ENCODE results near the gene ARF1.

Gene ARF1

DNA sequence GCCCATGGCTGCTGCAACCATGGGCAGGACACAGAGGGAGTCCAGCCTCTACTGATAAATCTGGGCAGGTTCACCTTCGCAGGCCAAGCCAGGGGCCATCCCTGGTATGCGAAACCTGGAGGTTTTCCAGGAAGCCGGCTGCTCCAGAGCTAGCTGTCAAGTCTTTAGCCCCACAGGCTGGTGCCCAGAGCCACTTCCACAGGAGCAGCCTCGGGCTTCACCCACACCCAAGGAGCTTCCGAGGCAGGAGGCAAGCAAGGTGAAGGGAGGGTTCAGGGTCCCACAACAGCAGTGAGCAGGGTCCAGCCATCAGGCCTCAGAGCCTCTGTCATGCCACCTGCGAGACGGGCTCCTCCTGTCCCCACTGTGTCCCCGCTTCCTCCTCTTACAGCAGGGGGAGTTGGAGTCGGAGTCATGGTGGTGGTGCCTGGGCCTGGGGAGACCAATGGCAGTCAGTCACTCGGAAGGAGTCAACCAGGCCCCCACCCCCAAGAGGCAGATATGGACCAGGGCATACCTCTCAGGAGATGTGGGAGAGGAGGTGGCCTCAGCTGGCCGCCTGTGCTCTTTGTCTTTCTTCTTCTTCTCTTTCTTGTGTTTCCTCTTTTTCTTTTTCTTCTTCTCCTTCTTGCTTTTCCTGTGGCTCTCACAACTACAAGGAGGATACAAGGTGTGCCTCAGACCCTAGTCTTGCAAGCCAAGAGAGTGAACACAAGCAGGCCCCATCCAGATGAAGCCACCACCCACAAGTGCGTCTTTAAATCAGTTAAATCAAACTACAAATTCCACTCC is 18.5 kb downstream of the ARF1 start:
- no peak for DNase-seq (ENCODE audit: low read depth)
- TF ChIP-seq, protein P1, sequence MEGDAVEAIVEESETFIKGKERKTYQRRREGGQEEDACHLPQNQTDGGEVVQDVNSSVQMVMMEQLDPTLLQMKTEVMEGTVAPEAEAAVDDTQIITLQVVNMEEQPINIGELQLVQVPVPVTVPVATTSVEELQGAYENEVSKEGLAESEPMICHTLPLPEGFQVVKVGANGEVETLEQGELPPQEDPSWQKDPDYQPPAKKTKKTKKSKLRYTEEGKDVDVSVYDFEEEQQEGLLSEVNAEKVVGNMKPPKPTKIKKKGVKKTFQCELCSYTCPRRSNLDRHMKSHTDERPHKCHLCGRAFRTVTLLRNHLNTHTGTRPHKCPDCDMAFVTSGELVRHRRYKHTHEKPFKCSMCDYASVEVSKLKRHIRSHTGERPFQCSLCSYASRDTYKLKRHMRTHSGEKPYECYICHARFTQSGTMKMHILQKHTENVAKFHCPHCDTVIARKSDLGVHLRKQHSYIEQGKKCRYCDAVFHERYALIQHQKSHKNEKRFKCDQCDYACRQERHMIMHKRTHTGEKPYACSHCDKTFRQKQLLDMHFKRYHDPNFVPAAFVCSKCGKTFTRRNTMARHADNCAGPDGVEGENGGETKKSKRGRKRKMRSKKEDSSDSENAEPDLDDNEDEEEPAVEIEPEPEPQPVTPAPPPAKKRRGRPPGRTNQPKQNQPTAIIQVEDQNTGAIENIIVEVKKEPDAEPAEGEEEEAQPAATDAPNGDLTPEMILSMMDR (conservative IDR thresholded peaks at IDR 0.05; ENCODE audit: low read depth, low read length): no peak
- H3K4me3 ChIP-seq (ENCODE audit: low read length): no peak overlapping the region

DNA sequence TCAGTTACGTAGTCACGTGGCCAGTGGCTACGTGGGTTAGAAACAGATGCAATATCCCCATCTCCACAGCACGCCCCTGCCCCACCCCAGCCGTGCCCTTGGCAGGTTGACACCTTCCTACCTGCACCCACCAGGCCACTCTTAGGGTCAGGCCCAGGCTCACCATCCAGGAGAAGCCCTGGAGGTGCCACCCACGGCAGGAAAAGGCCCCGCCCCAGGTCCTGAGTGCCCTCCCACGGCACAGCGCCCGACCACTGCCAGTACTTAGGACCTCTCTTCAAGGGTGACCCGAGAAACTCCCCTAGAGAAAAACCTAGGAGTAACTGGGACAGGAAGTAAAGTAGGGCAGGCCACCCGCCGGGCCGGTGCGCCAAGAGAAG is 19.1 kb downstream of the ARF1 start:
- no peak for DNase-seq (ENCODE audit: low read depth)
- TF ChIP-seq, protein P1 (conservative IDR thresholded peaks at IDR 0.05; ENCODE audit: low read depth, low read length): no peak
- H3K4me3 ChIP-seq (ENCODE audit: low read length): peak overlapping the region; percentile 83

DNA sequence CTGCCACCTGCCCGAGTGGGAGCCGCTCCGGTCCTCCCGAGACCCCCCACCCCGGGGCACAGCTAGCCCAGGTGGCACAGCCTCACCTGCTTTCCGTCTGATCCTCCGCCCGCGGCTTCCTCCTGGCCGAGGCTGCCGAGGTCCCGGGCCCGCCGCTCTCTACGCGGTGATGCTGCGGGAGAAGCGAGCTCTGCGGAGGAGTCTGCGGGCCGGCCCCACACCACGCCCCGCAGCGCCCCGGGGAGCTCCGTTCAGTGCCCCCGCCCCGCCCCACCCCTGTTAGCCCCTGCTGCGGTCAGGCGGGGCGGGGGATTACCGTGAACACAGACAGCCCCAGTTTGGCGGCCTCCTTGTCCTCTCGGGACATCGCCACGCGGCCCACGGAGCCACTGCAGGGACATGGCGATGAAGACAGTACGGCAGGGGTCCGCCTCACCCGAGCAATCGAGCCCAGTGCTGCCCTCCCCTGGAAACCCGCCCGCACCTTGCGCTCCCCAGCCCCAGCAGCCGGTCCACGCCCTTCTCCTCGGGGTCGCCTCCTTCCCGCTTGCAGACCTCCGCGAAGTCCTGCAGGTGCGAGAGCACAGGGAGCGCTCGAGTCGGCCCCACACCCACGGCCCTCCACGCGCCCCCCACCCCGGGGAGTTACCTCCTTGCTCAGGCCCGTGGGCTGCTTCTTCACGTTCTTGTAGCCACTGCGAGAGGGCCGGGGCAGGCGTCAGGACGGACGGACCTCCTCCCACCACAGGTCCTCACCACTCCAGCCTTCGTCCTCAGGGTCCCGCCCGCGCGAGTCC is 19.7 kb downstream of the ARF1 start:
- DNase-seq (ENCODE audit: low read depth): no peak
- TF ChIP-seq, protein P1 (conservative IDR thresholded peaks at IDR 0.05; ENCODE audit: low read depth, low read length): peak; percentile 36
- peak overlapping the region; percentile 83 for H3K4me3 ChIP-seq (ENCODE audit: low read length)

DNA sequence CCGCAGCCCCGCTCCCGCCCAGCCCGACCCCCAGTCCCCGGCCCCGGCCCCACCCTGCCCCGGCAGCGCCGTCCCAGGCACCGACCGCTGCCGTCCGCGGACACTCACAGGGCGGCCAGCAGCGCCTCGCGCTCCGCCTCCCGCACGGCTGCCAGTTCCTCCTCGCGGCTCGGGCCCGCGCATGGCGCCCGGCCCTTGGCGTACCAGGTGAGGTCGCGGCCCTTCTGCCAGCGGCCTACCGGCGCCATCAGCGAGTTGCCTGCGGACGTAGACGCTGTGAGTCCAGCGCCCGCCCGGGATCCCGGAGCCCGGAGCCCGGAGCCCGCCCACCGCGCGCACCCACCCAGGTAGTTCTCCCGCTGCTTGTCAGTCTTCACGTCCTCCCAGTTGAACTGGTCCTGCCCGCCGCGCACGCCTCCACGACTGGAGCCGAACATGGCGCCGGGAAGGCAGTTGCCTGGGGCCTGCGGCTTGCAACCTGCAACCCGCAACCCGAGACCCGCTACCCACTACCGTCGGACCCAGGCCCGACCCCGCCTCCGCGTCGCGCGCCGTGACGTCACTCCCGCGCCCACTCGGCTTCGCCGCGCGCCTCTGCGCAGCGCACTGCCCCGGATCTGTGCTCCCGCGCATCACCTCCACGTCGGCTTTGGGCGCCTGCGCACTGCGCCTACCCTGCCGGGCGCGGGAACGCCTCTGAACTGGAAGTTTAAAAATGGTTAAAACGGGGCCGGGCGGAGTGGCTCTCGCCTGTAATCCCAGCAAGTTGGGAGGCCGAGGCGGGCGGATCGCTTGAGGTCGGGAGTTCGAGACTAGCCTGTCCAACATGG is 20.5 kb downstream of the ARF1 start, which contains the start of gene C1orf35:
TSS of gene C1orf35 (minus strand) at position 535 of the 830 bp plus-strand sequence. CDS start at position 437, 98 bp downstream.
- H3K4me3 ChIP-seq (ENCODE audit: low read length): peak within 1 kb of the TSS; percentile 83
- peak; percentile 63 for DNase-seq (ENCODE audit: low read depth)
- TF ChIP-seq, protein P1 (conservative IDR thresholded peaks at IDR 0.05; ENCODE audit: low read depth, low read length): no peak

DNA sequence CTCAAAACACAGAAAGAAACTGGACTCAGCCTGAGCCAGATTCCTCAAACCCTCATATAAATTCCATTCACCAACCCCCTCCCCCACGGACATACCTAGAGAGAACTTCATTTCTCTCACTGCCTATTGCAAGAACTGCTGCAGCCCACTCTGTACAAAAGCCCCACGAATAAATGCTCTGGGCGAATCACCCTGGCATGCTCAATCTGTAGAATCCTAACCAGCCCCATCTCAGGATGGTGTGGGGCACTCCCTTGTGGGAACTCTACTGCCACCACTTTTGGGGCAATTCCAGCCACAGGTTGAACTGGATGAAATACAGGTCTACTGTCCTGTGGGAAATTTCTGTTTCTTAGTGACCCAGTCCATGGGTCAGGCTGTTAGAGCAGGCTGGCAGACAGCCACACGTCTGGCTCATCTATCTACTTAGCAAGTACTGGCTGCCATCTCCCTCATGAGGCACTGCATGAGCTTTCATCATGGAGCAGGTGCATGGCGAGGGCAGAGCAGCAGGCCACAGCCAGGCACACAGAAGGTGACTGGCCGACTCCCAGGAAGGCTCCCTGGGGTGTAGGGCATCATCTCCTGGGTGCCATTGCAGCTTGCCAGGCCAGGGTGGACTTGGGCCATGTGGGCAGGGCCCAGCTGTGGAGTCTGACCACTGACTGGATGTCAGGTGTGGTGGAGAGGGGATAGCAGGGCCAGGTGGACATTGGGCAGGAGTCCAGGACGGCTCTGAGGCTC is 22.2 kb downstream of the ARF1 start:
- DNase-seq (ENCODE audit: low read depth): no peak
- TF ChIP-seq, protein P1 (conservative IDR thresholded peaks at IDR 0.05; ENCODE audit: low read depth, low read length): no peak
- H3K4me3 ChIP-seq (ENCODE audit: low read length): no peak overlapping the region

DNA sequence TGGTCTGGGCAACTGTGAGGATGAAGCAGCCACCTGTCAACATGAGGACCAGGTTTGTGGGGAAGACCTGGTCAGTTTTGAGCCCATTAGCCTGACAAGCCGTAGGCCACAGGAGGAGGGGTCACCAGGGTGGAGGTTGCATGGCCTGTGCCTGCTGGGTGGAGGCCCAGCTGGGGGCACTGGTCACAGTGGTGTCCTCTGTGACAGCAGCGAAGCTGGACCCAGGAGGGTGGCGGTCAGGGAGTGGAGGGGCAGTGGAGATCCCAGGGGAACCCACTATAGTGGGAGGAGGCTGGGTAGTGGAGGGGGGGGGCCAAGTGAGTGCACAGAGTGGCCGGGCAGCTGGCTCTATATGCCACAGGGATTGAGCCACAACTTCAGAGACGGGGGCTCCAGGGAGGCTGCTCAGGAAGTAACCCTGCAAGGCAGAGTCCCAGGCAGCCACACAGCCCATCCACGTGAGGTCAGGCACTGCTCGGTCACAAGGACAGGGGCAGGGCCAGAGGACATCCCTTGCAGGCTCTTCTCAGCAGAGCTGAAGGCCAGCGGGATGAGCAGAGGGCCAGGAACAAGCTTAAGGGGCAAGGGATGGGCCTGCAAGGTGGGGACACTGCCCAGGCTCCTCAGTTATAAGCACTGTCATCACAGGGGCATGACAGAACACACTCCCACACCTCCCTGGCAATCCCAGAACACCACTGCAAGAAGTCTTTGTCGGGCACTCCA is 22.9 kb downstream of the ARF1 start:
- TF ChIP-seq, protein P1 (conservative IDR thresholded peaks at IDR 0.05; ENCODE audit: low read depth, low read length): no peak
- no peak overlapping the region for H3K4me3 ChIP-seq (ENCODE audit: low read length)
- DNase-seq (ENCODE audit: low read depth): no peak
